HG03469 (cell line): ENCODE measurements around the gene ANKRD65.
"Not testable (repeated sequence)": the region's sequence is repeated elsewhere in the genome, so short reads cannot be mapped to it uniquely, and the experiment has no call there.

Source experiments
- ATAC-seq: cut with Tn5 transposase; IDR thresholded peaks from one replicate; pipeline ENCODE4 v1.9.1; 2021; ENCODE audit warnings: mild to moderate bottlenecking, moderate library complexity, moderate number of reproducible peaks; ENCODE audit not compliant: unreplicated experiment

ANKRD65 gene

DNA sequence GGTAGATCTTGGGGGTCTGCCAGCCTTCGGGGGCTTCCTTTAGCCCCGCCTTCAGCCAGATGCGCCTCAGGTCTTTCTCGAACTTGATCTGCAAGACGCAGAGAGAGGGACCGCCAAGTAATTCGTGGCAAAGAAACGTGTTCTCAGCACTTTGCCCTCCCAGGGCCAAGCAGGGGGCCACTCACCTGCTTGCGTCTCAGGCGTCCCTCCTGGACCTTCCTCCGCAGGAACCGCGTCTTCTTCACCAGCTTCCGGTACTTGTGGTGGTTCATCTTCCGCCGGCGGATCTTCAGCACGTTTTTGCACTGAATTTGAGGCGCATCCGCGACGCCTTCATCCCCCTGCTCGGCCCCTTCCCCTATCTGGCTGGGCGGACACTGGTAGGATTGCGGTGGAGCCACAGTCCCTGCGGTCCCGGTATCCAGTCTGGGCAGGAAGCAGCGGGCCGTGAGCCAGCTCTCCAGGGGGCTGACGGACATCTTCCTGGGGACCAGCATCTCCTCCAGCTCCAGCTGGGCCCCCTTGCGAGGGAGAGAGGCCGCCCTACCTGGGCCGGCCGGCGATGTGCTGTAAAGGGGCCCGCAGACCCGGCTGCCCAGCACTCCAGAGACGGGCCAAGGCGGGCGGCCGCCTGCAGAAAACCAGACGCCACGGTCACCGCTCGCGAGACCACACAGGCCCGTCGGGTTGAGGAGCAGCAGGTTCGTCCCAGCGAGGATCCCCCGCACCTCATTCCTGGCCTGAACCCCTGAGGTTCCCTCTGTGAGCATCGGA is 47.1 kb downstream of the ANKRD65 start:
- ATAC-seq = no peak

DNA sequence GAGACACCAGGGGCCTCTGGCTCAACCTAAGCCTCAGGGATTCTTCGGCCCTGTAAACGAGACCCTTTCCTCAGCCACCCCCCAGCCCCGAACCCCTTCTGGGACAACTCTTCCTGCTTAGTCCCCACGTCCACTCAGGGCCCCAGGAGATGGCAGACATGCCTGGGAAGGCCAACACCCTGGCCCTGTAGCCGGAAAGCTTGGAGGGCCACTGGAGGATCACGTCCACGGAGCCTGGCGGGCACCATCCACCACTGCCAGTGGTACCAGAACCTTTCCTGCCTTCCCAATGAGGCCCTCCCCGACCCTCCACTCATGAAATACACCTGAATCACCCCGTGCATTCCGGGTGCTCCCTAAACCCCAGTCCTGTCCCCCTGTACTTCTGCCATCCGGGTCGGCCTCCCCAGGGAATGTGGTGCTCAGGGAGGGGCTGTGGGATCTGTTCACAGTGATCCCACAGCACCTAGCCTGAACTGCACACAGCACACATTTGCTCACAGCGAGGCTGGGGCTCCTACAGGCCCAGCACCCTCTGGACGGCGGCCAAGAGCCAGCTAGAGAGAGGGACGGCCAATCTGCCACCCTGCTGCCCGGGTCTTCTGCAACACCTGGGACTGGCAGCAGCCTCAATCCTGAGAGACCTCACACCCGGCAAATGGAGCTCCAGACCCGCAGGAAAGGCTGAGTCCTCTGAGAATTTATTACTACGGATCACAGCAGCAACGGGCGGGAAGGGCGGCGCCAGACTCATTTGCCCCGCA is 47.8 kb downstream of the ANKRD65 start:
- no peak for ATAC-seq

DNA sequence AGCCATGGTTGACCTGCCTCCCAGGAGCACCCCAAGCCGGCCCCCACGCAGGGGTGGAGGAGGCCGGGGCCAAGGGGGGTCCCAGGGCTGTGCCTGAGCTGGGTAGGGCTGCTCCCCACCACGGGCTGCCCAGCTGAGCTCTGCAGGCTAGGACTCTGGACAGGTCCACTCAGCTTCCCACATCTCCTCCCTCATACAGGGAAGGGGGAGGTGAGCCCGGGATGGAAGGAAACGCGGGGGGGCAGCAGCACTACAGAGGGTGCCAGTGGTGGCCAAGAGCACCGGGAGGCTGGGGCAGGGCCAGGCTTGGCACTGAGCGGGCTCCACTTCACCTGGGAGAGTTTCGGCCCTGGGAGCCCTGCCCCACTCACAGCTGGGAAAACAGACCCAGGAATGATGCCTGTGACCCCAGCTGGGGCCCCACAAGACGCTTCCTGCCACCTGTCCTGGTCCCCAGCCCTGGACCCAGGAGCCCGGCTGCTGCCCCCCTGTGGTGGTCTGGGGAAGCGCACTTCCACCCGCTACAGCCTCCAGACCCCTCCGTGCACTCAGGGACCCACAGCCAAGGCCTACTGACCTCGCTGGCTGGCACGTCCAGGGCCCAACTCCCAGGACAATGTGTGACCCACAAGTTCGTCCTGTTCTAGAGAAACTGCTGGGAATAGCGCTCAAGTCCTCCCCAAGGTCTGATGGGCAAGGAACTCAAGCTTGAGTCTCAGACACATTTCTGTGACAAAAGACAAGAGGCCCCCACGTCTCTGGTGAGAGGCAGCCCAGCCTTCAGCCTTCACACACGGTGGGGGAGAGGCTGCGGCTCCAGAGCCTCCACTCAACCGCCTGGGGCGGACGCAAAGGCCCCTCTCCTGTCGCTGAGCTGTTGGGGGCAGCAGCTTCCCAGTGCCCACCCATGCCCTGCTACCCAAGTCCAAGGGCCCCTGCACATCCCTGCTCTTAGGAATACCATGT is 49.0 kb downstream of the ANKRD65 start:
- ATAC-seq = no peak

DNA sequence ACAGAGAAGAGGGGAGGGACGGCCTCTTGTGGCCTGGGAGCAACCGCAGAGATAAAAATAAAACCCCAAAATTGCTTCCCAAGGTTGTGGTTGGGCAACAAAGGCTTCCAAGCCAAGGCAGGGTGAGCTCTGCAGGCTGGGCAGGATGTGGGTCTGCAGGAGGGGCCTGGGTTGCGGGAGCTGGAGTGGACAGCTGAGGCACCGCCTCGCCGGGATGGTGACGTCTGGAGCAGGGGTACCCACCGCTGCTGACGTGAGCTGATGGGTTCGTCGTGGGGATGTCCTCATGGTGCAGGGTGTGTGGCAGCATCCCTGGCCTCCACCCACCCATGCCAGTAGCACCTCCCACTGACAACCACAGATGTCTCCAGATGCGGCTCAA is 49.7 kb downstream of the ANKRD65 start:
- no peak for ATAC-seq

DNA sequence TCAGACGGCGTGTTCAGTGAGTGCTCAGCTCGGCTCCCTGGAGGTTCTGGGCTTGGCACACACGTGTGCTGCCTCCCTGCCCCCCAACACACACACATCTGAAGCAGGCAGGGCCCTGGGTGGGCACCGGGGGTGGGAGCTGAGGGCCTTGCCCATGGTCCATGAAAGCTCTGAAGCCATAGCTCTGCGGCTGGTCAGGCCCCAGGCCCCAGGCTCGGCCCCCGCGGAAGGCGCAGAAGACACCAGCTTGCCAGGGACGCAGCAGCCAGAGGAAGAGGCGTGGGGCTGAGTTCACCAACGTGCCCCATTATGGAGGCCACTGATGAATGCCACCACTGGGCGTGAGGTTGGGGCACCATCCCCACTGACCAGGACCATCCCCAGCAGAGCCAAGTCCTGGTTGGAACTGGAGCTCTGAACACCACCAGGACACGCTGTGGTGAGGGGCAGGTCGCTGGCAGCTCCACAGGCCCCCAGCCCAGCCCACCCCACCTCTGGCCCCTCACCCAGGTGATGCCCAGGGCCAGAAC is 50.2 kb downstream of the ANKRD65 start:
- no peak for ATAC-seq

DNA sequence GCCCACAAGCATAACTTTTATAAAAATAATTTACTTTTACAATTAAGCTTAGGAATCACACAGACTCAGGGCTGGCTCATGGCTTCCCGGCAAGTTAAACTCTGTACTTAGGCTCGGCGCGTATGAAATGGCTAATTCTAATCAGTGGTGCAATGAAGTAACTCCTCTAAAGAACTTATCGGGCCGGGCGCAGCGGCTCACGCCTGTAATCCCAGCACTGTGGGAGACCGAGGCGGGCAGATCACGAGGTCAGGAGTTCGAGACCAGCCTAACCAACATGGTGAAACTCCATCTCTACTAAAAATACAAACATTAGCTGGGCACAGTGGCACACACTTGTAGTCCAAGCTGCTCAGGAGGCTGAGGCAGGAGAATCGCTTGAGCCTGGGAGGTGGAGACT is 51.0 kb downstream of the ANKRD65 start:
- not testable (repeated sequence) for ATAC-seq
